Measurements from ENCODE around the gene MAL. TPM values are rescaled to one million over a fixed set of nuclear protein-coding genes. Genes with fewer than 3 reads are reported as not detected.

The MAL gene
- total RNA-seq, 1 donor from 2014 or later, result 63.8 TPM

DNA sequence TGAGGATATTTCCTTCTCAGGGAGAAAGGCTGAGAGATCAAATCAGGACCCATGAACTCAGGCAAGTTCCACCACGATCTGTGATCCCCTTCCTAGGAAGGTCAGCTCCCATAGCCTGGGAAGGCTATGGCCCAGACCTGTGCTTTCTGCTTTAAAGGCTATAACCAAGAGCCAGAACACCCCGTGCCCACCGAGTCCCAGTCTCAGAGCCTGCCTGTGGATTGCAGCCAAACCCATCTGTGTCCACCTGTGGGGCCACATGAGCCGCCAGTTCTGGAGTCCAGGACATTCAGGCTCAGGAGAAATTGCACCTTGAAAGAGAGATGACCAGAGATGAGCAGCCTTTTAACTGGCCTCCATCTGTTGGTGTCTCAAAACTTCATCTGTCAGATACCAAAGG lies 46.9 kb downstream of the MAL start:
- TF ChIP-seq, protein P1, sequence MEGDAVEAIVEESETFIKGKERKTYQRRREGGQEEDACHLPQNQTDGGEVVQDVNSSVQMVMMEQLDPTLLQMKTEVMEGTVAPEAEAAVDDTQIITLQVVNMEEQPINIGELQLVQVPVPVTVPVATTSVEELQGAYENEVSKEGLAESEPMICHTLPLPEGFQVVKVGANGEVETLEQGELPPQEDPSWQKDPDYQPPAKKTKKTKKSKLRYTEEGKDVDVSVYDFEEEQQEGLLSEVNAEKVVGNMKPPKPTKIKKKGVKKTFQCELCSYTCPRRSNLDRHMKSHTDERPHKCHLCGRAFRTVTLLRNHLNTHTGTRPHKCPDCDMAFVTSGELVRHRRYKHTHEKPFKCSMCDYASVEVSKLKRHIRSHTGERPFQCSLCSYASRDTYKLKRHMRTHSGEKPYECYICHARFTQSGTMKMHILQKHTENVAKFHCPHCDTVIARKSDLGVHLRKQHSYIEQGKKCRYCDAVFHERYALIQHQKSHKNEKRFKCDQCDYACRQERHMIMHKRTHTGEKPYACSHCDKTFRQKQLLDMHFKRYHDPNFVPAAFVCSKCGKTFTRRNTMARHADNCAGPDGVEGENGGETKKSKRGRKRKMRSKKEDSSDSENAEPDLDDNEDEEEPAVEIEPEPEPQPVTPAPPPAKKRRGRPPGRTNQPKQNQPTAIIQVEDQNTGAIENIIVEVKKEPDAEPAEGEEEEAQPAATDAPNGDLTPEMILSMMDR (conservative IDR thresholded peaks at IDR 0.05; ENCODE audit: low read depth, low read length), result no peak
- no peak for DNase-seq (ENCODE audit: low read depth)
- H3K4me3 ChIP-seq (ENCODE audit: low read depth, low read length), result no peak overlapping the region

DNA sequence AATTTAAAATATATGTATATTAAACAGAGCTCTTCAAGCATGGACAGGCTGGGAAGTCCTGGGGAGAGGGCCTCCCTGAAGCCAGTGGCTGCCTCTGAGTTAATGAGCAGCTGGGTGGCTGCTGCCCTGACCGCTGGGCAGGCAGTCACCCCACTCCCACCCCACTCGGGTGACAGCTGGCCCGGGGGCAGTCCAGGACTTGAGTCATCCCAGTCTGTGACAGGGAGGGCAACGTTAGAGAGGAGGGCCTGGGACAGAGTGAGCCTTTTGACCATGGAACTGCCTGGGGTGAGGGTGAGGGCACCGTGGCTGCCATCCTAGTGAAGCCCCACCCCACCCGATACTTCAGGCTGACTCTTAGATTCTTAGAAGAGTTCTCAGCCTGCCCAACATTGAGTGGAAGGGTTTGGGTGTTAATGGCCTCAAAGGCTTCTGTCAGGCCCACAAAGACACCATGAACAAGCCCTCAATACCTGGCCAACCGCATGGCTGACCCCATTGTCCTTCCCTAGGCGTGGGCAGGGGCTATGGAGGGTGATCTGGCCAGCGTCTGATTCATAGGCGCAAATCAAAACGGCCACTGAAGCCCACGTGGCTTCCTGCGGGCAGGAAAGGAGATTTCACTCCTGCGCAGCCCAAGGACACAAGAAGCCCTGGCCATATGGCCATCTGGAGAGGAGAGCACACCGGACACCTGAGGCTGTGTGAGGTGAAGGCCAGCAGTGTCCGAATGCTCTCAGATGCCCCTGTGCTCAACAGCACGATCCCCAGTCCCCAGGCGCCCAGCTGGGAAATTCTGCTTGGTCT lies 48.6 kb downstream of the MAL start:
- no peak overlapping the region for H3K4me3 ChIP-seq (ENCODE audit: low read depth, low read length)
- TF ChIP-seq, protein P1 (conservative IDR thresholded peaks at IDR 0.05; ENCODE audit: low read depth, low read length), result no peak
- no peak for DNase-seq (ENCODE audit: low read depth)

DNA sequence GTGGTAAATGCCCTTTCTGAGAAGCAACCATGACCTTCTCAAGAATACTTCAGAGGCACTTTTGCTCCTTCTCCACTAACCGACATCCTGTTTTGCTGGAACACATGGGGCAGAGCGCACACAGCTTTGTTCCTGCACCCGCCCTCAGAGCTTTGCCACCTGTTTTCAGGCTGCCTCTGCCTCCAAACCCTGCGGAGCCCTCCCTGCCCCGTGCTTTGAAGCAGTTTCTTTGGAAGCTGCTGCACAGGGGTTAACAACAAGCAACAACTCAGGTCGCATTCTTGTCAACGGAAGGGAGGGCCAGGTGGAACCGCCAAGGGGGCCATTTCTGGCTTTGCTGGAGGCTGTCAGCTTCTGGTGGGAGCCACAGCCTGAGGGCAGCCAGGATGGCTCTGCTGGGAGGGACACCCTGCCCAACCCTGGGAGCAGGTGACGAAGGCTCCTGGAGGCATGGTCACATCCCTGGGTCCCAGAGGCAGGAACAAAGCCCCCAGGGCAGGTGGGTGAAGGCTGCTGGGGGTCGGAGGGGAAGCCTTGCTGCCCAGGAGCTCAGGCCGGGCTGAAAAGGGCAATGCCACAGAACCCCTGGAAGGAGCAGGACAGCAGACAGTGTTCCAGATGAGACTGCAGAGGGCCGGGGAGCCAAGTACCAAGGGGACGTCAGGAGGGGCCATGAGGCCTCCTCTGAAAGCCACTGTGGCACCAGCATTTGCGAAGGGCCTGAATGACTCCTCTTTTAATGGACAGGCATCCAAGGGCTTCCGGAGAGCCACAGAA lies 49.3 kb downstream of the MAL start:
- TF ChIP-seq, protein P1 (conservative IDR thresholded peaks at IDR 0.05; ENCODE audit: low read depth, low read length), result no peak
- DNase-seq (ENCODE audit: low read depth), result no peak
- no peak overlapping the region for H3K4me3 ChIP-seq (ENCODE audit: low read depth, low read length)

DNA sequence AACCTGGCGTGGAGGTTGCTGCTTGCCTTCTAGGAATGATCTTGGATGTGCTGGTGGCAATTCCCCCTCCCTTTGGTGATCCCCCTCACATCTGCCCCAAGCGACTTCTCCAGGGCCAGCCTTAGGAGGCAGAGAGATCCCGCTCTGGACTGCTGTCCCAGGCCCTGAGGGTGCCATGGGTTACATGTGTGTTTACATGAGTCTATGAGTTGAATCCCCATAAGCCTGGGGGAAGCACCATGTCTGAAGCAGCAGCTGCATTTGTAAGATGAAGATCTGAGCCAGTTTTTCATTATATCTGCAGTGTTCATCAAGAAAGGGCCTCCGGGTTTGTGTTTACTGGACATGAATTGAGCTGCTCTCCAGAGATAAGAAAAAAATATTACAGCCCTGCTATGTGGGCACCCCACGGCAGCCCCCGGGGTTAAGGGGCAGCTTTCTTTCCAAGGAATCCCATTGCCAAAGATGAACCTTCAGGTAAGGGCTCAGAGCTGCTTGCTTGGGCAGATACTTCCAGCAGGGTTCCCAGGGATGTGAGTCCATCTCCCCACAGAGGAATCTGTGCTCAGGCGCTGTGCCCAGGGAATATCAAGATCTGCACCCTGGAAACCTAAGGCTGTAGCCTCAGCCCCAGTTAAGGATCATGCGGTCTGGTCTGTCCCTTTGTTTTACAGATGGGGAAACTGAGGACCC lies 50.1 kb downstream of the MAL start:
- DNase-seq (ENCODE audit: low read depth), result no peak
- TF ChIP-seq, protein P1 (conservative IDR thresholded peaks at IDR 0.05; ENCODE audit: low read depth, low read length), result no peak
- H3K4me3 ChIP-seq (ENCODE audit: low read depth, low read length), result no peak overlapping the region

DNA sequence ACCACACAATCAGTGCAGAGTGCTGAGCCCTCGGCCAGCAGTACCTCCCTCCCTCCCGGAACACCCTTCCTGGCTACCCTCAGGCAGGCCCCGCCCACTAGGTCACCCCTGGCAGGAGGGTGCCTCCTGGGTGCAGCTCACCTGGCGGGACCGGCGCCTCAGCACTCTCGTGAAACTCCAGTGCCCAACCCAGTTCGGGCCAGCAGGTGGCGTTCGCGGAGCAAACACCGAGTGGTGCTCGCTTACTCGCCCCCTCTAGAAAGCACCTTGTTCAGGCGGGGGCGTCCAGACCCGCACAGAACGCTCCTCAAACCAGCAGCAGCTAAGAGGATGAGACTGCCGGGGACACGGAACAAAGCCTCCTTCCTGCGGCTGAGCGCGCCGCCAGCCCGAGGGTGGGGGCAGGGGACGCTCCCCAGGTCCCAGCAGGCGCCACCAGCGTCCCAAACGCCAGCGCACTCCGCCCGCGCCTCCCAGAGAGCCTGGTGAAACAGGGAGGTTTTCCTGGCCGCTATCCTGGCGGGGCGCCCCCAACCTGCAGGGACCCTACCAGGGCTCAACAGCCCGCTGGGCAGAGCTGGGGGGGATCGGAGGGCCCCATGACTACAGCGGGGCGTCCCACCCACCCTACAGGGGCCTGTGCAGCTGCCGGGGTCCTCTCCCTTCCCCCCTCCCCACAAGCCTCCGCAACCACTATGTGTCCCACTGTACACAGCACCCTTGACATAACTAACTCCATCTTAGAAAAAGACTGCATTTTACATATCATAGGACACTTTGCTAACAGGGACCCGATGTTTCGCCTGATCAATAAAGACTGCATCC lies 51.4 kb downstream of the MAL start:
- TF ChIP-seq, protein P1 (conservative IDR thresholded peaks at IDR 0.05; ENCODE audit: low read depth, low read length), result peak; percentile 75
- no peak for DNase-seq (ENCODE audit: low read depth)
- H3K4me3 ChIP-seq (ENCODE audit: low read depth, low read length), result peak overlapping the region; percentile 60

DNA sequence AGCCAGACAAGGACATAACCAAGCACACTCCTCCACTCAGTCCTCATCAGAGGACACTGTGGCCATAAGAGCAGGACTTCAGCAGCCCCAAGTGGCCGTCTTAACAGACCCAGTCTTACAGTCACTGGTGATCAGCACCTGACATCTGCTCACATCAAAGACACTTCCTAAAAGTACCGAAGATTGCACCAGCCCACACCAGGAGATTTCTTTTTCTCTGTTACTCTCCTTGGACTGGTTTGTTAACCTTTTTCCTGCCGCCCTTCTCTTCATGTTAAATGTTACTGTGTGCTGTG lies 52.0 kb downstream of the MAL start:
- H3K4me3 ChIP-seq (ENCODE audit: low read depth, low read length), result no peak overlapping the region
- no peak for DNase-seq (ENCODE audit: low read depth)
- TF ChIP-seq, protein P1 (conservative IDR thresholded peaks at IDR 0.05; ENCODE audit: low read depth, low read length), result peak; percentile 37
